HG02840 (cell line): ENCODE results near the gene ASPSCR1.

ENCODE experiments used
- ATAC-seq: cut with Tn5 transposase; IDR thresholded peaks from one replicate; pipeline ENCODE4 v1.9.1; 2021; ENCODE audit warnings: mild to moderate bottlenecking, moderate library complexity, moderate number of reproducible peaks; ENCODE audit not compliant: unreplicated experiment, low FRiP score

ASPSCR1 gene

GRCh38 chr17:81977211-81977808, at the start of gene ASPSCR1:
ASPSCR1 (plus strand) TSS chr17:81977629; CDS start chr17:81977647, 18 bp downstream.
- ATAC-seq = peak; percentile 83

DNA sequence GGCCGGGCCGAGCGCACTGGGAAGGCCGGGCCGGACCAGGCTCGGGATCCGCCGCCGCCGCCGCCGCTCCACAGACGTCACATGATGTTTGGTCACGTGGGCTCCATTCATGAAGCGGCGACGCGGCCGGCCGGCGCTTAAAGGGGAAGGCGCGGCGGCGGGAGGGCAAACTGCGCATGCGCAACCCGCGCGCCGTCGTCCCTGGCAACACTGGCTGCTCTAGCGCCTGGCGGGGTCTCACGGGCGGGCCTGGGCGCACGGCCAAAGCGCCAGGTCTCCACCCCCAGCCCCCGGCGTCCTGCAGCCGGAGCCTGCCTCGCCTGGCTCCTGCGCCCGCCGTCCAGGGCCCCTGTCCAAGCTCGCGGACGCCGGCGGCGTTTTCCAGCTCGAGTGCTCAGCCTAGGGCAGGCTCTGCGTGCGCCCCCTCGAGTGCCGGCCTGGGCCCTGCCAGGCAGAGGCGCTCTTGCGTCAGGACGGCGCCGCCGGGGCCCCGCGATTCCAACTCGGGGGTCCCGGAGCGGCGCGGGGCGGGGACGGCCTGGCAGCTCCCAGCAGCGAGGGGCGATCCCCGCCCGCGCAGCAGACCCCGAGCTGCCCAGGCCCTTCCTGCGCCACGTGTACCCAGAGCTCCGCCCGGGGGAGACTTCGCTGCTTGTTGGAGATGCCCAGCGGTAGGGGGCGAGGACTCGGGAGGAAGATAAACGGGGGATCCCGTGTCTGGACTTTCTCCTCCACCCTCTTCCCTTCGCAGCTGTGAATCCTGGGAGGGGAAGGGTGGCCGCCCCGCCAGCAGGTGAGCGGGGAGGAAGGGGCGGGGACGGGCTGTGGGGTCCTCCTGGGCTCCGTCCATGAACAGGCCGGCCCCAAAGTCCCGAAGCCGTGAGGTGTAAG, 49.5 kb upstream of the ASPSCR1 start, which contains the start of gene MAFG:
Gene MAFG, minus strand, starts transcription at position 83 of the 891 bp plus-strand sequence. CDS start 4,550 bp downstream, outside the sequence.
- ATAC-seq = peak; percentile 61

- ATAC-seq = no peak
Observed at GRCh38 chr17:81928544-81929252, 48.7 kb upstream of the ASPSCR1 start.

GRCh38 chr17:81929253-81930141, 47.9 kb upstream of the ASPSCR1 start:
- ATAC-seq = no peak

DNA sequence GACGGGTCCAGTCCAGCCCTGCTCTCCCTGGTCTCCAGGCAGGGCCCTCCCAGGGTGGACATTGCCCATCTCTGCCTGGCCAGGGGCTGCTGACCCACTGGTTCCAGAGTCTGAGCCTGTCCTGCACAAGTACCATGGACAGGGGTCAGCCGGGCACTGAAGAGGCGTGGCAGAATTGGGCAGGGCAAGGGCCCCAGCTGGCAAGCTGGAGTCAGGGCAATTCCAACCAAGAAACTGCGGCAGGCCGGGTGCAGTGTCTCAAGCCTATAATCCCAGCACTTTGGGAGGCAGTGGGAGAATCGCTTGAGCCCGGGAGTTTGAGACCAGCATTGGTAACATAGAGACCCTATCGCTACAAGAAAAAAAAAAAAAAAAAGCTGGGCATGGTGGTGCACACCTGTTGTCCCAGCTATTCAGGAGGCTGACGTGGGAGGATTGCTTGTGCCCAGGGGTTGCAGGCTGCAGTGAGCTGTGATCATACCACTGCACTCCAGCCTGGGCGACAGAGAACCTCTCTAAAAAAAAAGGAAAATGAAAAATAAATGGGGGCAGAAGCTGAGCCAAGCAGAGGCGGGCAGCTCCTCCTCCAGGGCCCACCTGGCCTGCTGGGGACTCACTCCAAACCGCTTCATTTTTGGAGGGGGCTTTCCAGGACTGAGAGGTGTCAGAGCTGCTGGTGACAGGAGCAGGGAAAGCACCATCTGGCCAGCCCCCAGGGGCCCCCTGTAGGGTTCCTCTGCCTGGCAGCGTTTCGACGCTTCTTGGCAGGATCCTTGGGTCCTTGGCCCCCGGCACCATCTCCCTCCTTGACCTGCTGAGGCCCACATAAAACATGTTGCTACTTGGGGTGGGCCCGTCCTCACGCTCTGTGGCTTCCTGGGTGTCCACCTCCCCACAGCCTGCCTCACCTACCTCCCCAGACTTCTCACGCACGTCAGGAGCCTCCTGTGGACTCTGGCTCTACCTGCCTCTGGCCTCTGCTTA, 47.0 kb upstream of the ASPSCR1 start:
- no peak for ATAC-seq

- ATAC-seq = no peak
Observed at GRCh38 chr17:81931189-81931556, 46.3 kb upstream of the ASPSCR1 start.

DNA sequence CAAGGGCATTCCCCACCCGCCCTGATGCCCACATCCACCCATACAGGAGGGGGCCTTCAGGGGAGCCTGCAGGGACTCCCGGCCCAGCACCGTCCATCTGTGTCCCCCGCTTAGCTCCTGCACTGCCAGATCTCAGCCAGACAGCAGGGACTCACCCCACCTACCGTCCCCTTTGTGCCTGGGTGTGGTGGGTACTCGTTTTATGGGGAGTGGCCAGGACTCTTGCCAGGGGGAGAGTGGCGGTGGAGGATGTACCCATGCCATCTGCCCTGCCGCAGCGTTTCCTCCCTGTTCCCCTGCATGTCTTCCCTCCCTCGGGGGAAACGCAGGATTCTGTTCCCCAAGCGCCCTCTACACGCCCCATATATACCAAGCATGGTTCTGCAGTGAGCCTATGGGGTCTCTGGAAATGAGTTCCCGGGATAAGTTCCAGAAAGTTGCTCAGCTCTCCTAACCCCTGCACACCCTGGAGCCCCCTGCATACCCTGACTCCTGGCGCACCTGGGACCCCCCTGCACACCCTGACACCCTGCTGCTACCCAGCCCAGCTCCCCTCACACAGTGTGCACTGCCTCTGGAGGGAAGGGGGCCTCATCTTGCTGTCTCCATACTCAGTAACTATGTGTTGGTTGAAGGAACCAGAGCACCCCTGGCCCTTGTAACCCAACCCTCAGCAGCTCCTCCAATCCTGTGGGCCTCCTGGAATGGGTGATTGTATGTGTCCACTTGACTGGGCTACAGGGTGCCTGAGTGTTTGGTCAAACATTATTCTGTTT, 45.7 kb upstream of the ASPSCR1 start:
- ATAC-seq = no peak

- ATAC-seq = no peak
Observed at GRCh38 chr17:81932333-81932983, 45.0 kb upstream of the ASPSCR1 start.

DNA sequence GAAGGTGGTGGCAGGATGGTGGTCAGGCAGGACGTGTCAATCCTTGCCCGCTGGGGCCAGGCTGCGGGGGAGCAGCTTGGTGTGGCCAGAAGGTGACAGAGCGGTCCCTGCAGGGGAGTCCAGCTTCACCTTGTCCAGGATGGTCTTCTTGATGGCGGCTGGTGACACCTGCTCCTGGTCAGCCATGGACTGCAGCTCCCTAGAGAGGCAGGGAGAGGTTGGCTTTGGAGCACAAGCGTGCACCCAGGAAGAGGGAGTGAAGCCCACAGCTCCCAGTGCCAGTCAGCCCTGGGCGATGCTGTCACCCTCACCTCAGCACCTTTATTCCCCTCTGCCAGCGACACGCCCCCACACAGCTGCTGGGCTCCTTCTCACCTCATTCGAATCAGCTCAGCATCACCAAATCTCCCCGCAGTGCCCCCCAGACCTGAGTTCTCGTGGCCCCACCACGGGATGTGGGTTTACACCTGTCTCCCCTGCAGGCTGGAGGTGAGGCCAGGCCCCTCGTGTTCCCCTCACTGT, 44.2 kb upstream of the ASPSCR1 start:
- no peak for ATAC-seq

DNA sequence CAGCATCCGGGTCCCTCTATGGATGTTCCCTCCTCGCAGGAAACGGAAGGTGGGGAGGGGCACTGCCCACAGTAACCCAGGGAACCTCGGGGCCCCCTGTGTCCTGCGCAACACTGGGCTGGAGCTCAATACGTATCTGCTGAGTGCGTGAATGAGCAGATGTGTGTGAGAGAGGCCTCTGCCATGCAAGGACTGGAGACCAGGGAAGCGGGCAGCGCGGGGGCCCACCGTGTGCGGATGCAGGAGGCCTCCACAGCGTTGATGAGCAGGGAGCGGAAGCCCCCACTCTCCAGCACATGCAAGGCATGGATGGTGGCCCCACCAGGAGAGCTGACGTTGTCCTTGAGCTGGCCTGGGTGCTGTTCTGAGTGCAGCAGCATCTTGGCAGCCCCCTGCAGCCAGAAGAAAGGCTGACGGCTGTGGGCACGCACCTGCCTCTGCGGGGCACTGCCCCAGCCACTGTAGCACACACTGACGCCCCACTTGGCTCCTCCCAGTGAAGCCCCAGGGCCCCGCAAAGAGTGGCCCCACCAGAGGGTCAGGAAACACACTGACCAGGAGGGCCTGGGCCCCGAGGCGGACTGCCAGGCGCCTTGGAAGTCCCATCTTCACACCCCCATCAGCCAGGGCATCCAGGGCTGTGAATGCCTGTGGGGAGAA, 43.2 kb upstream of the ASPSCR1 start:
- no peak for ATAC-seq

DNA sequence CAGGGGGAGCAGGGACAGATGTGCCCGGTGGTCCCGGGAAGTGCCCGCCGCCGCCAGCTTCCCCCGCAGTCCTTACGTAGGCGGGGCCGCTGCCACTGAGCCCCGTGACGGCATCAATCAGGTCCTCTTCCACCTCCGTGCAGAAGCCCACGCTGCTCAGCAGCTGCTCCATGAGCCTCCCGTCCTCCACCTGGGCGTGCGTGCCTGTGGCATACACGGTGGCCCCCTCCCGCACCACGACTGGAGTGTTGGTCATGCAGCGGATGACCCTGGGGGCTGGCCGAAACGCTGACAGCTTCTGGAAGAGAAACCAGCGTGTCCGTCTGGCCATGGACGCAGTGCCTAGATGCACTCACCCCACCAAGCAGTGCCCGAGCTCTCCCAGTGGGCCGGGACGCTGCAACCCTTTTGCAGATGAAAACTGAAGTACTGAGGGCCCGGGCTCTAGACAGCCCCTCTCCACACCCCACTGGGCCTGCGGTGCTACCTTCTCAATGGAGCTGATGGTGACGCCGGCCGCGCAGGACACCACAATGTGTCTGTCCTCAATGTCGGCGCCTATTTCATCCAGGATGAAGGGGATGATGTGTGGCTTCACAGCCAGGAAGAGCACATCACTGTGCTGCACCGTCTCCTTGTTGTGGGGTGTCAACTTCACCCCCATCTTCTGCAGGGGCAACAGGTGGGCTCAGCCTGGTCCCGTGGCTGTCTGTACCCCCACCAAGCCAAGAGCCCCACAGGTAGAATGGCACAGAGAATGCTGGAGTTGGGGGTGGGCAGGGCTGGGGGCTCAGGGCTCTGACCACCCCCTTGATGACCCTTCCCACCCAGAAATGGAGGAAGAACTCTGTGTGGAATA, 42.4 kb upstream of the ASPSCR1 start:
- ATAC-seq = no peak

- no peak for ATAC-seq
Observed at GRCh38 chr17:81935709-81936084, 41.7 kb upstream of the ASPSCR1 start.

DNA sequence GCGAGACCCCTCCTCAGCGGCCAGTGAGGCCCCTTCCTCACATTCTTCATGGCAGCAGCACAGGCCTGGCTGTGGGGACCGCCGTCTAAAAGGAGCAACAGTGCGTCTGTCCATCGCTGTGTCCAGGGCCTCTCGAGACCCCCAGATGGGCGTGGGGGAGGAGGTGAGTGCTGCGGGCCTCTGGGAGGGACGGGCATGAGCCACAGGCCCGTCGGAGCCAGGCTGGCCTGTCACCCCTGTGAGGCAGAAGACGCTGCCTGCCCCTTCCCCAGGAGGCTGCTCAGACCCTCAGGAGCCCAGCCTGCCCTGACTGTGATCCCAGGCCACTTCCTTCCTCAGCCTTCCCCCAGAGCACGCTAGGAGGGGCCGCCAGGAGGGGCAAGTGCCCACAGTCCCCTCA, 38.2 kb upstream of the ASPSCR1 start:
- no peak for ATAC-seq

- ATAC-seq = no peak
Observed at GRCh38 chr17:81939881-81940385, 37.5 kb upstream of the ASPSCR1 start.

DNA sequence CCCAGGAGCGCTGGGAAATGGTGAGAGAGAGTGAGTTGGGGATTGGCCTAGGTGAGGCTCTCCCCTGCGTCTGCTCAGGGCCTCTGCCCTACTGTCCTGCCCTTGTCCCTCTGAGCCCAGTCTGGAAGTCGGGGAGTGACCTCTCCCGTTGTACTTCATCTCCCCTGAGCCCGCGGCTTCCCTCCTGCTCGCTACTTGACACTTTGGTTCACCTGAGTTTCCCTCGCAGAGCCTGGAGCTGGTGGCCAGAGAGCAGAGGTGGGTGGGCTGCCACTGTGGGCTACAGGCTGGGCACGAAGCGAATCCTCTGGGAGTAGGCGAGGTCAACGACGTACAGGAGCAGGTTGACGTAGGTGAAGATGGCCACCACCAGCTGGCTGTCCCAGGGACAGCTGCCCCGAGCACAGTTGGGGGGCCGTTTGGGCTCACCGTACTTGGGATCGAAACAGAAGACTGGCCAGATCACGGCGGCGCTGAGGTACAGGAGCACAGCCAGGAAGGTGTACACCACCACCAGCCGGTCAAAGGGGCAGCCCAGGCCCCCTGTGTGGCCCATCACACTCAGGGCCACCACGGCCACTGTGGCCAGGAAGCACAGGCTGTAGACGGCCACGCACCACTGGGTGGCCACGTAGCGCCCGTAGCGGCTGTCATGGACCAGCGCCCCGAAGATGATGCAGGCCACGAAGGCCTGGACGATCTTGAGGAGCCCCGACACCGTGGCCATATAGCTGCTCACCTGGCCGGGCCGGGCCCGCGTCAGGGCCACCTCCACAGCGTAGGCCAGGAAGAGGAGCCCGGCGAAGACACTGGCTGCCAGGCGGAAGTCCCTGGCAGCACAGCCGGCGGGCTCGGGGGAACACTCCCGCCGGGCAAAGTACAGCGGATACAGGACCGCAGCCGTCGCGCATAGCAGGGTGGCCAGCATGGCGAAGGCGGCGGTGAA, 36.6 kb upstream of the ASPSCR1 start:
- no peak for ATAC-seq
